Trophoblast cell (in vitro differentiated cells and primary cell): Measurements from ENCODE around the gene CREB5.

Source experiments
- DNase-seq, 2 donors: peaks; one replicate each; pipeline ENCODE4 v3.0.0-alpha.2; 2016
- H2AFZ ChIP-seq: 2 replicates; pipeline ENCODE4 v1.6.1; 2013; ENCODE audit warnings: low read length, moderate library complexity, mild to moderate bottlenecking; ENCODE audit not compliant: insufficient read depth, poor library complexity
- H2AK5ac ChIP-seq: 2 replicates; pipeline ENCODE4 v1.6.1; 2013; ENCODE audit warnings: mild to moderate bottlenecking, low read length
- H2BK120ac ChIP-seq: 2 replicates; pipeline ENCODE4 v1.6.1; 2013; ENCODE audit warnings: low read length, mild to moderate bottlenecking, moderate library complexity; ENCODE audit not compliant: insufficient read depth, poor library complexity
- H2BK12ac ChIP-seq: 2 replicates; pipeline ENCODE4 v1.6.1; 2013; ENCODE audit warnings: mild to moderate bottlenecking, low read length, moderate library complexity
- H2BK5ac ChIP-seq: 2 replicates; pipeline ENCODE4 v1.6.1; 2013; ENCODE audit warnings: low read length, low read depth, moderate library complexity, mild to moderate bottlenecking; ENCODE audit not compliant: poor library complexity
- H3K14ac ChIP-seq: 2 replicates; pipeline ENCODE4 v1.6.1; 2013; ENCODE audit warnings: mild to moderate bottlenecking, low read length
- H3K18ac ChIP-seq: 2 replicates; pipeline ENCODE4 v1.6.1; 2013; ENCODE audit warnings: mild to moderate bottlenecking, low read length
- H3K23ac ChIP-seq: 2 replicates; pipeline ENCODE4 v1.6.1; 2013; ENCODE audit warnings: low read length
- H3K27ac ChIP-seq: 2 replicates; pipeline ENCODE4 v1.5.1; 2013; ENCODE audit warnings: low read depth, mild to moderate bottlenecking, inconsistent platforms, low read length, moderate library complexity
- H3K27me3 ChIP-seq: 2 replicates; pipeline ENCODE4 v1.6.1; 2013; ENCODE audit warnings: inconsistent platforms, mild to moderate bottlenecking, low read length, moderate library complexity; ENCODE audit not compliant: insufficient read depth
- H3K36me3 ChIP-seq, 2 experiments: 1 replicate in 1 of 2; 2 replicates in 1 of 2; pipeline ENCODE4 v1.6.1; 2013; ENCODE audit warnings: low read length in 2 of 2, mild to moderate bottlenecking in 2 of 2, moderate library complexity in 1 of 2; ENCODE audit not compliant: insufficient read depth in 2 of 2, control insufficient read depth in 1 of 2
- H3K4ac ChIP-seq: 2 replicates; pipeline ENCODE4 v1.6.1; 2013; ENCODE audit warnings: low read depth, mild to moderate bottlenecking, low read length, moderate library complexity
- H3K4me1 ChIP-seq, 2 experiments: 1 replicate in 1 of 2; 2 replicates in 1 of 2; pipeline ENCODE4 v1.6.1; 2013; ENCODE audit warnings: low read length in 2 of 2, mild to moderate bottlenecking in 2 of 2, moderate library complexity in 1 of 2; ENCODE audit not compliant: insufficient read depth in 2 of 2, control insufficient read depth in 1 of 2
- H3K4me2 ChIP-seq: 2 replicates; pipeline ENCODE4 v1.6.1; 2013; ENCODE audit warnings: inconsistent platforms, mild to moderate bottlenecking, low read length, moderate library complexity
- H3K4me3 ChIP-seq: 2 replicates; pipeline ENCODE4 v1.5.1; 2013; ENCODE audit warnings: mild to moderate bottlenecking, low read depth, low read length, inconsistent platforms
- H3K79me1 ChIP-seq: one replicate; pipeline ENCODE4 v1.6.1; 2013; ENCODE audit warnings: low read length
- H3K79me2 ChIP-seq: 2 replicates; pipeline ENCODE4 v1.6.1; 2013; ENCODE audit warnings: low read length, mild to moderate bottlenecking; ENCODE audit not compliant: control insufficient read depth, insufficient read depth, poor library complexity
- H3K9ac ChIP-seq: 2 replicates; pipeline ENCODE4 v1.6.1; 2013; ENCODE audit warnings: mild to moderate bottlenecking, low read length
- H3K9me3 ChIP-seq: 2 replicates; pipeline ENCODE4 v1.6.1; 2013; ENCODE audit warnings: low read depth, mild to moderate bottlenecking, control low read depth, inconsistent platforms, low read length; ENCODE audit not compliant: insufficient read depth
- H4K12ac ChIP-seq: 2 replicates; pipeline ENCODE4 v1.6.1; 2013; ENCODE audit warnings: low read depth, mild to moderate bottlenecking, low read length, moderate library complexity
- H4K8ac ChIP-seq: 2 replicates; pipeline ENCODE4 v1.6.1; 2013; ENCODE audit warnings: low read depth, mild to moderate bottlenecking, low read length, moderate library complexity
- H4K91ac ChIP-seq: one replicate; pipeline ENCODE4 v1.6.1; 2013; ENCODE audit warnings: low read depth, mild to moderate bottlenecking, low read length, moderate library complexity
- WGBS: extraction: QIAGEN DNeasy Blood & Tissue Kit; methylation state at CpG from one replicate; pipeline ENCODE4 v1.1.7; 2013; ENCODE audit warnings: missing lambda C conversion rate; ENCODE audit not compliant: insufficient read length, insufficient coverage; ENCODE audit errors: extremely low coverage; 5-methylcytosine and 5-hydroxymethylcytosine counted together

Gene CREB5

GRCh38 chr7:28405662-28406061 lies 6.7 kb upstream of the CREB5 start:
- H4K91ac ChIP-seq: no peak overlapping the region
- no CpG with 5 or more reads among the region's 5 CpGs for WGBS
- no peak overlapping the region for H3K14ac ChIP-seq
- no peak overlapping the region for H2AFZ ChIP-seq
- no peak overlapping the region for H3K4me3 ChIP-seq
- no peak overlapping the region for H3K18ac ChIP-seq
- H3K23ac ChIP-seq: no peak overlapping the region
- no peak overlapping the region for H4K12ac ChIP-seq
- H3K36me3 ChIP-seq: no peaks in the 10 kb centered on the region
- no peak overlapping the region for H3K27ac ChIP-seq
- peaks cover 13% of the 10 kb centered on the region for H3K27me3 ChIP-seq
- no peaks in the 10 kb centered on the region for H3K9me3 ChIP-seq
- no peak overlapping the region for H4K8ac ChIP-seq
- peaks cover 16 to 17% of the 10 kb centered on the region in 2 experiments for H3K4me1 ChIP-seq
- H3K9ac ChIP-seq: no peak overlapping the region
- no peak overlapping the region for H2BK12ac ChIP-seq
- H3K79me1 ChIP-seq: no peaks in the 10 kb centered on the region
- H2AK5ac ChIP-seq: no peak overlapping the region
- no peaks in the 10 kb centered on the region for H3K79me2 ChIP-seq
- no peak overlapping the region for H3K4ac ChIP-seq
- H2BK120ac ChIP-seq: no peak overlapping the region
- DNase-seq: peak; percentile 12 to 36
- no peak overlapping the region for H3K4me2 ChIP-seq
- no peak overlapping the region for H2BK5ac ChIP-seq

DNA sequence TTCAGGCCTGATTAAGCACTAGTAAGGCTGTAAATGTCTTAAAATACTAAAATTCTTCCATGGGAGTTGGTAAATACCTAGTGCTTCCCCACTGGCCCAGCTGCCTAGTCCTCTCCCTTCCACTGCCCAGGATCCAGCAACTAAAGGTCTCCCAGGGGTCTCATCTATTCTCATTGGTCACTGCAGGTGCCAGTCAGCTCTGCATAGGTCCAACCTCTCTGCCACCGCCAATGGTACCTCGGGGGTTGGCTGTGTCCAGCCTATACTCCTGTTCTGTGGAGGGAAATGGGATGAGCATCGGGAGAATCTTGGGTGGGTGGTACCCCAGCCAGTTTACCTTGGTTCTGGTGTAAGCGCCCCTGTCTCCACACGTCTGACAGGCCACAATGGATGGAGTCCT lies 6.1 kb upstream of the CREB5 start:
- no peak overlapping the region for H4K8ac ChIP-seq
- no peaks in the 10 kb centered on the region for H3K79me2 ChIP-seq
- no peak overlapping the region for H4K91ac ChIP-seq
- no peak overlapping the region for H3K27ac ChIP-seq
- peaks cover 19% of the 10 kb centered on the region for H3K27me3 ChIP-seq
- H3K23ac ChIP-seq: no peak overlapping the region
- no peak overlapping the region for H3K4me3 ChIP-seq
- H2AK5ac ChIP-seq: no peak overlapping the region
- no peaks in the 10 kb centered on the region for H3K36me3 ChIP-seq
- H3K79me1 ChIP-seq: no peaks in the 10 kb centered on the region
- no peak overlapping the region for H4K12ac ChIP-seq
- no peak overlapping the region for H2AFZ ChIP-seq
- peaks cover 16 to 20% of the 10 kb centered on the region in 2 experiments for H3K4me1 ChIP-seq
- H2BK12ac ChIP-seq: no peak overlapping the region
- DNase-seq: no peak
- H2BK120ac ChIP-seq: no peak overlapping the region
- no peak overlapping the region for H3K18ac ChIP-seq
- H3K9ac ChIP-seq: no peak overlapping the region
- no peak overlapping the region for H2BK5ac ChIP-seq
- H3K4me2 ChIP-seq: no peak overlapping the region
- no peak overlapping the region for H3K4ac ChIP-seq
- H3K14ac ChIP-seq: no peak overlapping the region
- no CpG with 5 or more reads among the region's 5 CpGs for WGBS
- no peaks in the 10 kb centered on the region for H3K9me3 ChIP-seq

DNA sequence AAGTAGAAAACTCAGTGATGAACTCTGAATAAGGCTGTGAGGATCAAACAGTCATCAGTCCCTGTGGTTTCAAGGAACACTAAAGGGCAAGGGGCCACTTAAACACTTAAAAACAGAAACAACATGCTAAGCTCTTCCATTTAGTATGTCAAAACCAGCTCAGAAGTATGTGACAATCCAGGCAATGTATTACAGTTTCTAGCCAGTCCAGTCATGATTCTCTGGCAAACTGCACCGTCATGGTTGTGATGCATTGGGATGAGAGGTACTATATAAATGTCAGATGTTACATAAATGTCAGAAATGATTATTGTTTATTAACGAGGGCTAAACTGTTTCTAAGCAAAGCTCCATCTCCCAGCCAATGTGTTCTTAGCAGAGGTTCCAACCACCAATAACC lies 4.7 kb upstream of the CREB5 start:
- Histone ChIP-seq H3K14ac (no peak overlapping the region), H3K27me3 (peaks cover 22% of the 10 kb centered on the region), H3K4me2 (no peak overlapping the region), H2BK5ac (no peak overlapping the region), H3K4ac (no peak overlapping the region), H4K91ac (no peak overlapping the region), H3K9ac (no peak overlapping the region), H2BK12ac (no peak overlapping the region), H3K79me1 (no peaks in the 10 kb centered on the region), H2AFZ (no peak overlapping the region), H4K8ac (no peak overlapping the region), H3K18ac (no peak overlapping the region), H4K12ac (no peak overlapping the region), H2AK5ac (no peak overlapping the region), H3K36me3 (no peaks in the 10 kb centered on the region), H2BK120ac (no peak overlapping the region), H3K79me2 (no peaks in the 10 kb centered on the region), H3K27ac (no peak overlapping the region), H3K4me3 (no peak overlapping the region), H3K23ac (no peak overlapping the region), H3K4me1 (peaks cover 16 to 20% of the 10 kb centered on the region in 2 experiments), H3K9me3 (no peaks in the 10 kb centered on the region)
- peak in 1 of 2 donors; percentile 13 for DNase-seq
- no CpG with 5 or more reads among the region's 2 CpGs for WGBS

DNA sequence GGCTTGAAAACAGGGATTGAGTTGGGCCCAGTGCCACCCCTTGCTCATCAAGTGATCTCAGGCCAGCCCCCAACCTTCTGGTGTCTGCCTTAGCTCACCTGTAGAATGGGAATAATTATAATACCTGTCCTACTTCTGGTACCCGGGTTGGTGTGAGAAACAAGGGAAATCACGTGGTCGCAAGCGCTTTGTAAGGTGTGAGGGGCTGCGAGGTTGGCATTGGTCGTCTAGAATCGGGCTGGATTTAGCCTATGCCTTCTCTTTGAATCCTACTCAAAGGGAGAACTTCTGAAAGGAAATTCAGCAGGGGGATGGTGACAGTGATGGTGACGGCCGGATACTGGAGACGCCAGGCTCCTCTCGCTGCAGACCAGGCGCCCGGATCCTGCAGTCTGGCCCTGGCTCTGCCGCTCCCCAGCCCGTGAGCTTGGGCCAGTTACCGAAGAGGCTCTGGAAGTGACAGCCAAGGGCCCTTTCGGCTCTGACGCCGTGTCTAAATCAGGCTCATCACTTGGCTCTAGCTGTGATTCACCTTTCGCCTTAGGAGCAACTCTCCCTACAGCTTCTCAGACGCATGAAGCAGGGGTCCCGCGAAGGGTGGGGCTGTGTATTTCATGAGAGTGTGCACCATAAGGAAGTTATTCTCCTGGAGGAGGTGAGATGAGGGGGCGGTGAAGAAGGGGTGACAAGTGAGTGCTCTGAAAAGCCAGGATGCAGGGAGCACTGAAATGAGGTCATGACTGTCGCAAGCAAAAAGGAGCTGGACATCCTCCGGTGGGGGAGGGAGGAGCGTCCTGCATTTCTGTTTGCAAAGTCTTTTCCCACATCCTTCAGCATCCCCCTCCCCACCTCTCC lies 4.0 kb upstream of the CREB5 start:
- Histone ChIP-seq H2AFZ (peak overlapping the region; percentile 24), H3K18ac (no peak overlapping the region), H3K23ac (no peak overlapping the region), H2BK5ac (no peak overlapping the region), H2BK12ac (no peak overlapping the region), H3K79me1 (no peaks in the 10 kb centered on the region), H3K4me2 (peak overlapping the region; percentile 60), H3K79me2 (no peaks in the 10 kb centered on the region), H3K27ac (no peak overlapping the region), H3K4ac (no peak overlapping the region), H3K4me3 (no peak overlapping the region), H4K8ac (no peak overlapping the region), H3K9me3 (no peaks in the 10 kb centered on the region), H3K9ac (no peak overlapping the region), H3K27me3 (peaks cover 22% of the 10 kb centered on the region), H3K4me1 (peaks cover 16 to 20% of the 10 kb centered on the region in 2 experiments), H2BK120ac (no peak overlapping the region), H4K12ac (no peak overlapping the region), H3K36me3 (no peaks in the 10 kb centered on the region), H2AK5ac (no peak overlapping the region), H4K91ac (no peak overlapping the region), H3K14ac (no peak overlapping the region)
- WGBS: no CpG with 5 or more reads among the region's 27 CpGs
- DNase-seq: peak; percentile 53 to 58
